Colonic mucosa (tissue), 4 donors: Measurements from ENCODE around the gene ZNF277. TPM values are rescaled to one million over a fixed set of nuclear protein-coding genes. Genes with fewer than 3 reads are reported as not detected.
"Not testable (repeated sequence)": the region's sequence is repeated elsewhere in the genome, so short reads cannot be mapped to it uniquely, and the experiment has no call there.

Source experiments
- DNase-seq: peaks from one replicate; pipeline ENCODE4 v3.0.0-alpha.2; 2020
- H3K27ac ChIP-seq: fragments of 200-600 bp; one replicate; pipeline ENCODE4 v1.8.0; 2021
- H3K27me3 ChIP-seq: fragments of 200-600 bp; one replicate; pipeline ENCODE4 v1.8.0; 2021
- H3K36me3 ChIP-seq: fragments of 200-600 bp; one replicate; pipeline ENCODE4 v1.8.0; 2021
- H3K4me1 ChIP-seq: fragments of 200-600 bp; one replicate; pipeline ENCODE4 v1.8.0; 2021; ENCODE audit warnings: mild to moderate bottlenecking
- H3K4me3 ChIP-seq: fragments of 200-600 bp; one replicate; pipeline ENCODE4 v1.8.0; 2021
- H3K9ac ChIP-seq, 2 donors: one replicate each; pipeline ENCODE4 v1.7.0; 2013; ENCODE audit warnings: control low read depth in 2 of 2, low read depth in 2 of 2, low read length in 2 of 2
- H3K9me3 ChIP-seq: fragments of 200-600 bp; one replicate; pipeline ENCODE4 v1.8.0; 2021
- CTCF ChIP-seq: fragments of 200-600 bp; IDR thresholded peaks from one replicate; pipeline ENCODE4 v1.8.0; 2022; ENCODE audit warnings: antibody characterized with exemption, mild to moderate bottlenecking
- intact Hi-C: fragments of 100-400 bp; cut with DNase I; formaldehyde crosslinking; loops from one replicate; pipeline ENCODE4 v1.14.1; 2022
- total RNA-seq, 2 donors: library from RNA; stranded (reverse); fragmentation: NEBNext Ultra II Directional in 1 of 2; extraction: Animal tissue kit (Norgen Biotek cat#: 25700) in 1 of 2; gene quantifications; one replicate each; pipeline ENCODE4 v1.2.1, GENCODE V29; 2021
- donor health status: healthy.
- donor health status: DM: no; HTN: no; CAD: no.
- donor health status: DM: no; HTN: no; CAD: no.

ZNF277 gene
- total RNA-seq, 2 donors from 2014 or later: 14.1 to 27.4 TPM

GRCh38 chr7:112300072-112300471 is 93.6 kb downstream of the ZNF277 start:
- no peak for TF ChIP-seq CTCF
- Histone ChIP-seq H3K4me3 (no peak overlapping the region), H3K27ac (no peak overlapping the region), H3K36me3 (no peaks in the 10 kb centered on the region), H3K9ac (no peak overlapping the region), H3K27me3 (no peaks in the 10 kb centered on the region), H3K9me3 (no peaks in the 10 kb centered on the region), H3K4me1 (no peaks in the 10 kb centered on the region)
- no peak for DNase-seq
- intact Hi-C loops: no loop called here

- Histone ChIP-seq H3K9ac (no peak overlapping the region), H3K9me3 (no peaks in the 10 kb centered on the region), H3K4me3 (no peak overlapping the region), H3K4me1 (no peaks in the 10 kb centered on the region), H3K27ac (no peak overlapping the region), H3K27me3 (no peaks in the 10 kb centered on the region), H3K36me3 (no peaks in the 10 kb centered on the region)
- DNase-seq: no peak
- no peak for TF ChIP-seq CTCF
- intact Hi-C loops: no loop called here
Measured at GRCh38 chr7:112300831-112301407, 94.4 kb downstream of the ZNF277 start.

DNA sequence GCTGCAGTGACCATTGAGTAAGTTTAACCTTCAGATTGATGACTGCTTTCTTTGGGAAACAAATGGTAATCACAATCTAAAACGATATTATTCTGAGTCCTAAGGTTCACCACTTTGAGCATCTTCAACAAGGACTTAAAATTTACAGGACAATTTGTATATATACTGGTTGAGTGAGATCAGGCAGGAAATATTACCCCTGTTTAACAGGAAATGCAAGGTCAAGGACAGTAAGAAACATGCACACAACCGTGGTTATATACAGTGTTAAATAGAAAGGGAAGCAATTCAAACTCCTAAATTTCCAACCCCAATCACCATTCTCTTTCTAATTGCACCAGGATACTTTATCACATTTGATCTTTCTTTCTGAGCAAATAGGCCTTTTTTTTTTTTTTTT is 96.1 kb downstream of the ZNF277 start:
- Histone ChIP-seq H3K9ac (no peak overlapping the region), H3K27ac (no peak overlapping the region), H3K4me1 (no peaks in the 10 kb centered on the region), H3K36me3 (no peaks in the 10 kb centered on the region), H3K4me3 (no peak overlapping the region), H3K27me3 (no peaks in the 10 kb centered on the region), H3K9me3 (no peaks in the 10 kb centered on the region)
- no peak for TF ChIP-seq CTCF
- DNase-seq: no peak
- intact Hi-C loops: no loop called here

DNA sequence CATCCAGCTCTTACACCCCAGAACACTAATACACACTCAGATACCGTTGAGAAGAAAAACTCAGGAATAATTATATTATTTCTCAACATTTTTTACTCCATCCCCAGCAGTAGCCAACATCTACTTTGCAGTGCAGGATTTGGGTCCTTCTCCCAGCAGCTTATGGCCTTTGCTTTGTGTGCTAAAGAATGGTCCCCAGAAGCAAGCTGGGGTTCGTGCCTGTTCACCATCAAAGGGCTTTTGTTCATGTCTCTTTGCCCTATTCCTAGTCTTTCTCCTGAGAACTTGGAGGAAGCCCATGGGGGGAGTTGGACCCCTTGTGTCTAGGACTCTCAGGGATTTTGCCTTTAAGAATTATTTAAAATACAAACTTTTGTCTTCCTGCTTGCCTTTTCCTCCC is 100.4 kb downstream of the ZNF277 start:
- Histone ChIP-seq H3K4me3 (no peak overlapping the region), H3K9me3 (no peaks in the 10 kb centered on the region), H3K27ac (no peak overlapping the region), H3K27me3 (no peaks in the 10 kb centered on the region), H3K36me3 (no peaks in the 10 kb centered on the region), H3K4me1 (no peaks in the 10 kb centered on the region), H3K9ac (no peak overlapping the region)
- no peak for TF ChIP-seq CTCF
- no peak for DNase-seq
- intact Hi-C loops: no loop called here

- TF ChIP-seq CTCF: no peak
- no peaks in the 10 kb centered on the region for H3K36me3 ChIP-seq
- H3K4me1 ChIP-seq: no peaks in the 10 kb centered on the region
- DNase-seq: no peak
- H3K9me3 ChIP-seq: no peaks in the 10 kb centered on the region
- H3K27ac ChIP-seq: no peak overlapping the region
- no peak overlapping the region for H3K4me3 ChIP-seq
- H3K27me3 ChIP-seq: no peaks in the 10 kb centered on the region
- H3K9ac ChIP-seq: no peak overlapping the region
- intact Hi-C loops: no loop called here
Measured at GRCh38 chr7:112307506-112307905, 101.0 kb downstream of the ZNF277 start.

- Histone ChIP-seq H3K4me1 (no peaks in the 10 kb centered on the region), H3K4me3 (no peak overlapping the region), H3K9me3 (no peaks in the 10 kb centered on the region), H3K36me3 (no peaks in the 10 kb centered on the region), H3K27me3 (no peaks in the 10 kb centered on the region), H3K27ac (no peak overlapping the region), H3K9ac (no peak overlapping the region)
- no peak for DNase-seq
- TF ChIP-seq CTCF: no peak
- intact Hi-C loops: no loop called here
Measured at GRCh38 chr7:112308974-112309373, 102.5 kb downstream of the ZNF277 start.

DNA sequence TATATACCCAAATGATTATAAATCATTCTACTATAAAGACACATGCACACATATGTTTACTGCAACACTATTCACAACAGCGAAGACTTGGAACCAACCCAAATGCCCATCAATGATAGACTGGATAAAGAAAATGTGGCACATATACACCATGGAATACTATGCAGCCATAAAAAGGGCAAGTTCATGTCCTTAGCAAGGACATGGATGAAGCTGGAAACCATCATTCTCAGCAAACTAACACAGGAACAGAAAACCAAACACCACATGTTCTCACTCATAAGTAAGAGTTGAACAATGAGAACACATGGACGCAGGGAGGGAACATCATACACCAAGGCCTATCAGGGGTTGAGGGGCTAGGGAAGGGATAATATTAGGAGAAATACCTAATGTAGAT is 110.3 kb downstream of the ZNF277 start:
- DNase-seq, H3K27ac ChIP-seq, H3K36me3 ChIP-seq, intact Hi-C loops, H3K9me3 ChIP-seq, H3K4me3 ChIP-seq, H3K9ac ChIP-seq, H3K27me3 ChIP-seq, H3K4me1 ChIP-seq: not testable (repeated sequence)
